Suprapubic skin (tissue), 4 donors: ENCODE results near the gene ZBTB45. TPM values are rescaled to one million over a fixed set of nuclear protein-coding genes. Genes with fewer than 3 reads are reported as not detected.

Experiments
- DNase-seq, 2 donors: peaks; one replicate each; pipeline ENCODE4 v3.0.0-alpha.2; 2019; ENCODE audit warnings: low spot score in 2 of 2
- H3K27ac ChIP-seq: fragments of 200-600 bp; sonication (generic); one replicate; pipeline ENCODE4 v1.5.1; 2019
- H3K27me3 ChIP-seq: fragments of 200-600 bp; sonication (generic); one replicate; pipeline ENCODE4 v1.5.1; 2019
- H3K36me3 ChIP-seq: fragments of 200-600 bp; sonication (generic); one replicate; pipeline ENCODE4 v1.5.1; 2019
- H3K4me1 ChIP-seq: fragments of 200-600 bp; sonication (generic); one replicate; pipeline ENCODE4 v1.5.1; 2019
- H3K4me3 ChIP-seq: fragments of 200-600 bp; sonication (generic); one replicate; pipeline ENCODE4 v1.5.1; 2019; ENCODE audit warnings: mild to moderate bottlenecking
- H3K9me3 ChIP-seq: fragments of 200-600 bp; sonication (generic); one replicate; pipeline ENCODE4 v1.5.1; 2019
- EP300 ChIP-seq: sonication (generic); formaldehyde crosslinking; IDR thresholded peaks from one replicate; pipeline ENCODE4 v1.6.1; 2017; ENCODE audit warnings: antibody characterized with exemption
- POLR2A ChIP-seq, 2 donors: fragments of 450-650 bp; IDR thresholded peaks; one replicate each; pipeline ENCODE4 v1.6.1; 2017; ENCODE audit warnings: antibody characterized with exemption in 2 of 2, mild to moderate bottlenecking in 2 of 2, moderate library complexity in 2 of 2
- POLR2AphosphoS5 ChIP-seq, 3 donors: sonication (generic); formaldehyde crosslinking; IDR thresholded peaks; one replicate each; pipeline ENCODE4 v1.6.1; 2017; ENCODE audit warnings: antibody characterized with exemption in 3 of 3
- WGBS: methylation state at CpG from one replicate; pipeline ENCODE4 v1.1.5; 2018; 5-methylcytosine and 5-hydroxymethylcytosine counted together
- total RNA-seq, 4 donors: library from RNA; depleted of rRNA; stranded (reverse); fragments of >200 nt; gene quantifications; one replicate each; pipeline ENCODE4 v1.1.0, GENCODE V29; 2016
- TF ChIP-seq, protein P1 (sequence below), 2 donors: fragments of 200-600 bp in 1 of 2; fragments of 450-650 bp in 1 of 2; sonication (generic) in 1 of 2; IDR thresholded peaks; one replicate each; pipeline ENCODE4 v1.5.1; 2016 to 2019; ENCODE audit warnings: antibody characterized with exemption in 2 of 2, mild to moderate bottlenecking in 1 of 2, moderate library complexity in 1 of 2

The ZBTB45 gene
- total RNA-seq, 4 donors from 2014 or later: 6.7 to 20.7 (median 15.8) TPM

DNA sequence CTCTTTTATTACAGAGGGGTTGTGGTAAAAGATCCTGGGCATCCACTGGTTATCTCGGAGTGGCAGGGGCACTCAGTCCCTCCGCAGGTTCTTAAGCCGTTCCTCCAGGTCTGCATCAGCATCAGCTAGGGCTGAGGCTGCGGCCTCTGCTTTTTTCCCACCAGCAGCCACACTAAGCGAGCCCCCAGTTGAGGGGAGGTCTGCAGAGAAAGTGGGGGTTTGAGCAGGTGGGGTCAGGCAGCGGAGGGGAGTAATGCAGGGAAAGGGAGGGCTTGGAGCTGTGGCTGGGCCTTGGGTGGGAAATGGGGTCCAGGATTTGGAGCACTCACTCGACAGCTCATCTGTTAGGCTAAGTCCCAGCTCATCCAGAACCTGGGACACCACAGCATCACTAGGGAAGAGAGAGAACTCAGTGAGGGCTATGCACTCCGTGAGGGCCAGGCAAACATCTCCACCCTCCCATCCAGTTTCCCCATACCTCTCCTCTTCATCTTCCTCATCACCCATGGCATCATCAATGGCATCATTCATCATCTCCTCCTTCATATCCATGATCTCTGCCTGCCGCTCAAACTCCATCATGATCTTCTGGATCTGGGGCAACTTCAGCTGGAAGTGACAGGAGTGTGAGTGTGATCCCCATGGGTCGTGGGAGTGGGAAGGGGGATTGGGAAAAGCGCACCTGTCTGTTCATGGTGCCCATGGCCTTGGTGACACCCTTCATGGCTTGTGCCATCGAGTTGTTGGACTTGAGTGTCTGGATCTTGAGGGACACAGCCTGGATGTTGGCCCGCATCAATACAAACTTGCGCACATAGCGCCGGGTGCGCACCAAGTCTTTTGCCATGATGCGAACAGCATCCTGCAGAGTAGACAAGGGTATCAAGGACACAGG is 32.2 kb upstream of the ZBTB45 start:
- 93% methylated on average over 17 of the region's 18 CpGs for WGBS
- peaks cover 71% of the 10 kb centered on the region for H3K36me3 ChIP-seq
- H3K27ac ChIP-seq: no peak overlapping the region
- H3K9me3 ChIP-seq: no peaks in the 10 kb centered on the region
- peak in 1 of 2 donors; percentile 49 for DNase-seq
- H3K4me3 ChIP-seq: no peak overlapping the region
- no peaks in the 10 kb centered on the region for H3K27me3 ChIP-seq
- peaks cover 41% of the 10 kb centered on the region for H3K4me1 ChIP-seq
- TF ChIP-seq EP300 (no peak), POLR2A (IDR thresholded peaks at IDR 0.05) (no peak), POLR2AphosphoS5 (IDR thresholded peaks at IDR 0.05) (no peak)
- TF ChIP-seq, protein P1, sequence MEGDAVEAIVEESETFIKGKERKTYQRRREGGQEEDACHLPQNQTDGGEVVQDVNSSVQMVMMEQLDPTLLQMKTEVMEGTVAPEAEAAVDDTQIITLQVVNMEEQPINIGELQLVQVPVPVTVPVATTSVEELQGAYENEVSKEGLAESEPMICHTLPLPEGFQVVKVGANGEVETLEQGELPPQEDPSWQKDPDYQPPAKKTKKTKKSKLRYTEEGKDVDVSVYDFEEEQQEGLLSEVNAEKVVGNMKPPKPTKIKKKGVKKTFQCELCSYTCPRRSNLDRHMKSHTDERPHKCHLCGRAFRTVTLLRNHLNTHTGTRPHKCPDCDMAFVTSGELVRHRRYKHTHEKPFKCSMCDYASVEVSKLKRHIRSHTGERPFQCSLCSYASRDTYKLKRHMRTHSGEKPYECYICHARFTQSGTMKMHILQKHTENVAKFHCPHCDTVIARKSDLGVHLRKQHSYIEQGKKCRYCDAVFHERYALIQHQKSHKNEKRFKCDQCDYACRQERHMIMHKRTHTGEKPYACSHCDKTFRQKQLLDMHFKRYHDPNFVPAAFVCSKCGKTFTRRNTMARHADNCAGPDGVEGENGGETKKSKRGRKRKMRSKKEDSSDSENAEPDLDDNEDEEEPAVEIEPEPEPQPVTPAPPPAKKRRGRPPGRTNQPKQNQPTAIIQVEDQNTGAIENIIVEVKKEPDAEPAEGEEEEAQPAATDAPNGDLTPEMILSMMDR (IDR thresholded peaks at IDR 0.05): no peak

DNA sequence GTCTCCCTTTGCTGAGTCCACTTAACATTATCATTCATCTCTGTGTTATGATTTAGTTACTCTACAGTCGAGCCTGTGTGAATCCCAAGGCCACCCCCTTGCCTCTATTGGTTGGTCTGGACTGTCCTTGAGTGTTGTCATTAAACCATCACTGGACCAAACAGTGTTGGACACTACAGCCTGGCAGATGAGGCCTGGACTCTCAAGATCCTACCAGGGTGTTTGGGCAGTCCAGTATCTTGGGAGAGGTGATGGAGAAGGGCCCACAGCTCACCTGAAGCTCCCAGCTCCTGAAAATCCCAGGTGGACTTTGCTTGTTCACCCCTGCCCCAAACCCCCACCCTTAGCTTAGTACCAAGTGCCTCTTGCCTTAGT is 31.5 kb upstream of the ZBTB45 start:
- no peak overlapping the region for H3K27ac ChIP-seq
- TF ChIP-seq, protein P1 (IDR thresholded peaks at IDR 0.05): no peak
- no peak for TF ChIP-seq POLR2A (IDR thresholded peaks at IDR 0.05)
- no peak for TF ChIP-seq EP300
- TF ChIP-seq POLR2AphosphoS5 (IDR thresholded peaks at IDR 0.05): no peak
- peaks cover 64% of the 10 kb centered on the region for H3K36me3 ChIP-seq
- H3K27me3 ChIP-seq: no peaks in the 10 kb centered on the region
- H3K4me1 ChIP-seq: peaks cover 41% of the 10 kb centered on the region
- no peak overlapping the region for H3K4me3 ChIP-seq
- H3K9me3 ChIP-seq: no peaks in the 10 kb centered on the region
- DNase-seq: peak in 1 of 2 donors; percentile 43
- 50% methylated on average over 1 of the region's 1 CpG for WGBS

DNA sequence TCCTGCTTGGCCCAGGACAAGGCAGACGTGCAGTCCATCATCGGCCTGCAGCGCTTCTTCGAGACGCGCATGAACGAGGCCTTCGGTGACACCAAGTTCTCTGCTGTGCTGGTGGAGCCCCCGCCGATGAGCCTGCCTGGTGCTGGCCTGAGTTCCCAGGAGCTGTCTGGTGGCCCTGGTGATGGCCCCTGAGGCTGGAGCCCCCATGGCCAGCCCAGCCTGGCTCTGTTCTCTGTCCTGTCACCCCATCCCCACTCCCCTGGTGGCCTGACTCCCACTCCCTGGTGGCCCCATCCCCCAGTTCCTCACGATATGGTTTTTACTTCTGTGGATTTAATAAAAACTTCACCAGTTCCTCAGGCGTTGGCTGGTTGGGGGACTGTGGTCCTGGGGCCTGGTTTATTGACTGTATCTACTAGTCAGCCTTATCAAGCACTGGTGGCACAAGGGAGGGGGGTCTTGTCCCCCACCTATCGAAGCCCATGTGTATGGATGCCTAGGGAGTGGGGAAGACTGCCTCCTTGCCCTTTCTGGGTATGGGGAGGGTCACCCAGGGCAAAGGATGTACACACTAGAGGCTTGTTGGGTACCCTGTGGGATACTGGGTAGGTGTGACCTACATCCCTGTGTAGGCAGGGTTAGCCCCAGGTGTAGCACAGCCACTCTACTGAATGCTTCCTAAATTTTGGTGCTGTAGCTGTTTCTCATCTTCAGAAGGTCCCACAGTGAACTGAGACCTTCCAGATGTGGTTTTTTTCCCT is 30.9 kb upstream of the ZBTB45 start:
- no peaks in the 10 kb centered on the region for H3K27me3 ChIP-seq
- 87% methylated on average over 10 of the region's 13 CpGs for WGBS
- H3K4me3 ChIP-seq: no peak overlapping the region
- H3K36me3 ChIP-seq: peaks cover 59% of the 10 kb centered on the region
- DNase-seq: peak in 1 of 2 donors; percentile 60
- H3K27ac ChIP-seq: no peak overlapping the region
- peaks cover 41% of the 10 kb centered on the region for H3K4me1 ChIP-seq
- H3K9me3 ChIP-seq: no peaks in the 10 kb centered on the region
- TF ChIP-seq EP300 (no peak), POLR2A (IDR thresholded peaks at IDR 0.05) (no peak), POLR2AphosphoS5 (IDR thresholded peaks at IDR 0.05) (no peak)
- TF ChIP-seq, protein P1 (IDR thresholded peaks at IDR 0.05): no peak

- WGBS: 68% methylated on average over 8 of the region's 11 CpGs
- TF ChIP-seq EP300 (no peak), POLR2A (IDR thresholded peaks at IDR 0.05) (no peak), POLR2AphosphoS5 (IDR thresholded peaks at IDR 0.05) (no peak)
- TF ChIP-seq, protein P1 (IDR thresholded peaks at IDR 0.05): no peak
- H3K36me3 ChIP-seq: peaks cover 59% of the 10 kb centered on the region
- no peak overlapping the region for H3K27ac ChIP-seq
- peak in 1 of 2 donors; percentile 49 for DNase-seq
- H3K9me3 ChIP-seq: no peaks in the 10 kb centered on the region
- no peaks in the 10 kb centered on the region for H3K27me3 ChIP-seq
- H3K4me3 ChIP-seq: no peak overlapping the region
- H3K4me1 ChIP-seq: peaks cover 40% of the 10 kb centered on the region
Observed at GRCh38 chr19:58549664-58550361, 30.2 kb upstream of the ZBTB45 start.
